K562 (cell line): ENCODE measurements around the gene SURF4. TPM values are rescaled to one million over a fixed set of nuclear protein-coding genes. Genes with fewer than 3 reads are reported as not detected.

Experiments used
- CREBBP ChIP-seq: IDR thresholded peaks from one replicate; pipeline ENCODE4 v1.6.1; 2012; ENCODE audit warnings: low read depth, mild to moderate bottlenecking, control low read depth, inconsistent platforms, low read length
- ELF1 ChIP-seq: fragments of 200-800 bp; sonication (Bioruptor generic); IDR thresholded peaks from 2 replicates; pipeline ENCODE4 v1.6.1; 2016; ENCODE audit warnings: missing genetic modification characterization, missing compliant biosample characterization
- ETV5 ChIP-seq: sonication (generic); formaldehyde crosslinking; IDR thresholded peaks from 2 replicates; pipeline ENCODE4 v1.4.0; 2020; ENCODE audit warnings: low read depth, mild to moderate bottlenecking, missing genetic modification reagents
- NR2F6 ChIP-seq: fragments of 450-650 bp; formaldehyde crosslinking; IDR thresholded peaks from 2 replicates; pipeline ENCODE4 v1.4.0; 2020; ENCODE audit warnings: mild to moderate bottlenecking
- RBM14 ChIP-seq: fragments of 200-400 bp; formaldehyde crosslinking; IDR thresholded peaks from 2 replicates; pipeline ENCODE4 v1.6.1; 2018; ENCODE audit warnings: low read depth, mild to moderate bottlenecking, low read length, moderate library complexity, borderline replicate concordance; ENCODE audit not compliant: insufficient read depth
- STAG1 ChIP-seq: sonication (generic); formaldehyde crosslinking; IDR thresholded peaks from 2 replicates; pipeline ENCODE4 v1.5.0; 2020; ENCODE audit warnings: missing genetic modification reagents, borderline replicate concordance
- SUPT5H ChIP-seq: fragments of 450-650 bp; IDR thresholded peaks from 2 replicates; pipeline ENCODE4 v1.6.1; 2016
- ZBTB17 ChIP-seq: fragments of 450-650 bp; formaldehyde crosslinking; IDR thresholded peaks from 2 replicates; pipeline ENCODE4 v1.4.0; 2020; ENCODE audit warnings: mild to moderate bottlenecking
- ZNF134 ChIP-seq: fragments of 250-450 bp; sonication (Bioruptor Pico); conservative IDR thresholded peaks from 2 replicates; pipeline ENCODE4 v1.4.0; 2020
- ZNF224 ChIP-seq: sonication (generic); formaldehyde crosslinking; IDR thresholded peaks from 2 replicates; pipeline ENCODE4 v1.8.0; 2022; ENCODE audit warnings: mild to moderate bottlenecking, missing genetic modification reagents
- polyA plus RNA-seq, 8 experiments: library from polyadenylated mRNA; depleted of rRNA in 4 of 8; stranded (reverse) in 5 of 8; unstranded in 3 of 8; fragments of >200 nt; fragmentation: Nextera tagmentation in 2 of 8; fragmentation: Illumina TruSeq in 1 of 8; extraction: Ambion mirVana in 2 of 8; extraction: Trizol in 1 of 8; gene quantifications; 2 replicates each; pipeline versions ENCODE4 v1.2.1 to v1.2.3, GENCODE V29; 2011 to 2014; ENCODE audit warnings: inconsistent platforms in 1 of 8, missing spikeins in 1 of 8
- total RNA-seq, 7 experiments: library from RNA; depleted of rRNA in 6 of 7; stranded (reverse); fragments of >200 nt in 6 of 7; fragmentation: Illumina TruSeq in 2 of 7; extraction: Trizol in 2 of 7; gene quantifications; 2 replicates each; pipeline versions ENCODE4 v1.2.1 to v1.2.3, GENCODE V29; 2011 to 2021; ENCODE audit warnings: low replicate concordance in 1 of 7
- TF ChIP-seq, protein P1 (sequence below): conservative IDR thresholded peaks from 2 replicates; pipeline ENCODE4 v1.6.1; 2011; ENCODE audit warnings: low read depth, mild to moderate bottlenecking, low read length; ENCODE audit not compliant: control insufficient read depth
- TF ChIP-seq, protein P2 (sequence below): fragments of 250-450 bp; sonication (Bioruptor Pico); IDR thresholded peaks from 2 replicates; pipeline ENCODE4 v1.5.0; 2020; ENCODE audit warnings: mild to moderate bottlenecking, borderline replicate concordance
- TF ChIP-seq, protein P3 (sequence below): fragments of 250-450 bp; sonication (Bioruptor Pico); IDR thresholded peaks from 2 replicates; pipeline ENCODE4 v1.4.0; 2020
- TF ChIP-seq, protein P4 (sequence below): sonication (generic); formaldehyde crosslinking; IDR thresholded peaks from 2 replicates; pipeline ENCODE4 v1.8.1; 2023; ENCODE audit warnings: mild to moderate bottlenecking, missing genetic modification reagents
- TF ChIP-seq, protein P5 (sequence below): sonication (generic); formaldehyde crosslinking; IDR thresholded peaks from 2 replicates; pipeline ENCODE4 v1.8.1; 2022; ENCODE audit warnings: missing genetic modification reagents

Gene SURF4
- total and polyA plus RNA-seq, 9 of the 15 experiments (the other 6 are each of a cell fraction or from before 2014, with no cell fraction given), result 8.4 to 176 (median 130) TPM

DNA sequence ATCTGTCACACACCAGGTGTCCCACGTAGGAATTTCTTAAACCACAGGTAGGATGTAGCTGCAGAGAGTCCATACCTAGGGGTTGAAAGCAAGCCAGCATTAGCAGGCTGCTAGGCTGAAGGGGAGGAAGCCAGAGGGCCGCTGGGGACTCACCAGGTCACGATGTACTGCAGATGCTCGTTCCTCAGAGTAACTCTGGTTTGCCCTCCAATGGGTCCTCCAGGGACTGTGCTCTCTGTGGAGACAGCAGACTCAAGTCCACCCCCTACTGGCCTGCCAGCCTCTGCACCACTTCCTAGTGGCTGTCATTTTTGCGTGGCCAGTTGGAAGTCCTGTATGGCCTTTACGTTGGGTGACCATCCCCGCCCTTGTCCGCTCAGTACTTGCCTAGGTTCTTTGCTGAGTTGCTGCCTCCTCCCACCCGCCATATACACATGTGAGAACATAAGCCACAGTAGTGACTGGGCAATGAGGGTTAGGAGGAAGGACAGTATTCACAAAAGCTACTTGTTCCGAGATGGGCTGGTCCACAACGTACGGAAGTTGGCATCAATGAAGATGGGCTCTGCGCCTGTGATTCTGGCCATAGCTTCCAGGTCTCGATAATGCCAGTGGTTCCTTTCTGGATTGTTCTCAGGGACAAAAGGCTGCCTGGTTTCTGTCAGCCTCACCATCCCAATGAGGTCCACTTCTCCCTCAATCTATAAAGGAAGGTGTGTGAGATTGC lies 23.8 kb downstream of the SURF4 start (continued):
- TF ChIP-seq, protein P1, sequence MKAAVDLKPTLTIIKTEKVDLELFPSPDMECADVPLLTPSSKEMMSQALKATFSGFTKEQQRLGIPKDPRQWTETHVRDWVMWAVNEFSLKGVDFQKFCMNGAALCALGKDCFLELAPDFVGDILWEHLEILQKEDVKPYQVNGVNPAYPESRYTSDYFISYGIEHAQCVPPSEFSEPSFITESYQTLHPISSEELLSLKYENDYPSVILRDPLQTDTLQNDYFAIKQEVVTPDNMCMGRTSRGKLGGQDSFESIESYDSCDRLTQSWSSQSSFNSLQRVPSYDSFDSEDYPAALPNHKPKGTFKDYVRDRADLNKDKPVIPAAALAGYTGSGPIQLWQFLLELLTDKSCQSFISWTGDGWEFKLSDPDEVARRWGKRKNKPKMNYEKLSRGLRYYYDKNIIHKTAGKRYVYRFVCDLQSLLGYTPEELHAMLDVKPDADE, result 0 out of 2 replicates have a peak, but pooled peaks have one; percentile 11
- TF ChIP-seq SUPT5H (peak; percentile 86), RBM14 (no peak), ZNF224 (CRISPR knock-in tag) (no peak), ZNF134 (CRISPR knock-in tag) (no peak), ETV5 (CRISPR knock-in tag) (no peak), ZBTB17 (CRISPR knock-in tag) (peak; percentile 58), STAG1 (CRISPR knock-in tag) (peak; percentile 75; the same call in 1 of the 2 replicates), NR2F6 (CRISPR knock-in tag) (no peak), CREBBP (no peak), ELF1 (tag) (peak; percentile 29; the same call in 1 of the 2 replicates)
- TF ChIP-seq, protein P2, sequence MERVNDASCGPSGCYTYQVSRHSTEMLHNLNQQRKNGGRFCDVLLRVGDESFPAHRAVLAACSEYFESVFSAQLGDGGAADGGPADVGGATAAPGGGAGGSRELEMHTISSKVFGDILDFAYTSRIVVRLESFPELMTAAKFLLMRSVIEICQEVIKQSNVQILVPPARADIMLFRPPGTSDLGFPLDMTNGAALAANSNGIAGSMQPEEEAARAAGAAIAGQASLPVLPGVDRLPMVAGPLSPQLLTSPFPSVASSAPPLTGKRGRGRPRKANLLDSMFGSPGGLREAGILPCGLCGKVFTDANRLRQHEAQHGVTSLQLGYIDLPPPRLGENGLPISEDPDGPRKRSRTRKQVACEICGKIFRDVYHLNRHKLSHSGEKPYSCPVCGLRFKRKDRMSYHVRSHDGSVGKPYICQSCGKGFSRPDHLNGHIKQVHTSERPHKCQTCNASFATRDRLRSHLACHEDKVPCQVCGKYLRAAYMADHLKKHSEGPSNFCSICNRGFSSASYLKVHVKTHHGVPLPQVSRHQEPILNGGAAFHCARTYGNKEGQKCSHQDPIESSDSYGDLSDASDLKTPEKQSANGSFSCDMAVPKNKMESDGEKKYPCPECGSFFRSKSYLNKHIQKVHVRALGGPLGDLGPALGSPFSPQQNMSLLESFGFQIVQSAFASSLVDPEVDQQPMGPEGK (CRISPR knock-in tag), result no peak
- TF ChIP-seq, protein P3, sequence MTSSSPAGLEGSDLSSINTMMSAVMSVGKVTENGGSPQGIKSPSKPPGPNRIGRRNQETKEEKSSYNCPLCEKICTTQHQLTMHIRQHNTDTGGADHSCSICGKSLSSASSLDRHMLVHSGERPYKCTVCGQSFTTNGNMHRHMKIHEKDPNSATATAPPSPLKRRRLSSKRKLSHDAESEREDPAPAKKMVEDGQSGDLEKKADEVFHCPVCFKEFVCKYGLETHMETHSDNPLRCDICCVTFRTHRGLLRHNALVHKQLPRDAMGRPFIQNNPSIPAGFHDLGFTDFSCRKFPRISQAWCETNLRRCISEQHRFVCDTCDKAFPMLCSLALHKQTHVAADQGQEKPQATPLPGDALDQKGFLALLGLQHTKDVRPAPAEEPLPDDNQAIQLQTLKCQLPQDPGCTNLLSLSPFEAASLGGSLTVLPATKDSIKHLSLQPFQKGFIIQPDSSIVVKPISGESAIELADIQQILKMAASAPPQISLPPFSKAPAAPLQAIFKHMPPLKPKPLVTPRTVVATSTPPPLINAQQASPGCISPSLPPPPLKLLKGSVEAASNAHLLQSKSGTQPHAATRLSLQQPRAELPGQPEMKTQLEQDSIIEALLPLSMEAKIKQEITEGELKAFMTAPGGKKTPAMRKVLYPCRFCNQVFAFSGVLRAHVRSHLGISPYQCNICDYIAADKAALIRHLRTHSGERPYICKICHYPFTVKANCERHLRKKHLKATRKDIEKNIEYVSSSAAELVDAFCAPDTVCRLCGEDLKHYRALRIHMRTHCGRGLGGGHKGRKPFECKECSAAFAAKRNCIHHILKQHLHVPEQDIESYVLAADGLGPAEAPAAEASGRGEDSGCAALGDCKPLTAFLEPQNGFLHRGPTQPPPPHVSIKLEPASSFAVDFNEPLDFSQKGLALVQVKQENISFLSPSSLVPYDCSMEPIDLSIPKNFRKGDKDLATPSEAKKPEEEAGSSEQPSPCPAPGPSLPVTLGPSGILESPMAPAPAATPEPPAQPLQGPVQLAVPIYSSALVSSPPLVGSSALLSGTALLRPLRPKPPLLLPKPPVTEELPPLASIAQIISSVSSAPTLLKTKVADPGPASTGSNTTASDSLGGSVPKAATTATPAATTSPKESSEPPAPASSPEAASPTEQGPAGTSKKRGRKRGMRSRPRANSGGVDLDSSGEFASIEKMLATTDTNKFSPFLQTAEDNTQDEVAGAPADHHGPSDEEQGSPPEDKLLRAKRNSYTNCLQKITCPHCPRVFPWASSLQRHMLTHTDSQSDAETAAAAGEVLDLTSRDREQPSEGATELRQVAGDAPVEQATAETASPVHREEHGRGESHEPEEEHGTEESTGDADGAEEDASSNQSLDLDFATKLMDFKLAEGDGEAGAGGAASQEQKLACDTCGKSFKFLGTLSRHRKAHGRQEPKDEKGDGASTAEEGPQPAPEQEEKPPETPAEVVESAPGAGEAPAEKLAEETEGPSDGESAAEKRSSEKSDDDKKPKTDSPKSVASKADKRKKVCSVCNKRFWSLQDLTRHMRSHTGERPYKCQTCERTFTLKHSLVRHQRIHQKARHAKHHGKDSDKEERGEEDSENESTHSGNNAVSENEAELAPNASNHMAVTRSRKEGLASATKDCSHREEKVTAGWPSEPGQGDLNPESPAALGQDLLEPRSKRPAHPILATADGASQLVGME, result no peak
- TF ChIP-seq, protein P4, sequence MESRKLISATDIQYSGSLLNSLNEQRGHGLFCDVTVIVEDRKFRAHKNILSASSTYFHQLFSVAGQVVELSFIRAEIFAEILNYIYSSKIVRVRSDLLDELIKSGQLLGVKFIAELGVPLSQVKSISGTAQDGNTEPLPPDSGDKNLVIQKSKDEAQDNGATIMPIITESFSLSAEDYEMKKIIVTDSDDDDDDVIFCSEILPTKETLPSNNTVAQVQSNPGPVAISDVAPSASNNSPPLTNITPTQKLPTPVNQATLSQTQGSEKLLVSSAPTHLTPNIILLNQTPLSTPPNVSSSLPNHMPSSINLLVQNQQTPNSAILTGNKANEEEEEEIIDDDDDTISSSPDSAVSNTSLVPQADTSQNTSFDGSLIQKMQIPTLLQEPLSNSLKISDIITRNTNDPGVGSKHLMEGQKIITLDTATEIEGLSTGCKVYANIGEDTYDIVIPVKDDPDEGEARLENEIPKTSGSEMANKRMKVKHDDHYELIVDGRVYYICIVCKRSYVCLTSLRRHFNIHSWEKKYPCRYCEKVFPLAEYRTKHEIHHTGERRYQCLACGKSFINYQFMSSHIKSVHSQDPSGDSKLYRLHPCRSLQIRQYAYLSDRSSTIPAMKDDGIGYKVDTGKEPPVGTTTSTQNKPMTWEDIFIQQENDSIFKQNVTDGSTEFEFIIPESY (CRISPR knock-in tag), result peak; percentile 96
- TF ChIP-seq, protein P5, sequence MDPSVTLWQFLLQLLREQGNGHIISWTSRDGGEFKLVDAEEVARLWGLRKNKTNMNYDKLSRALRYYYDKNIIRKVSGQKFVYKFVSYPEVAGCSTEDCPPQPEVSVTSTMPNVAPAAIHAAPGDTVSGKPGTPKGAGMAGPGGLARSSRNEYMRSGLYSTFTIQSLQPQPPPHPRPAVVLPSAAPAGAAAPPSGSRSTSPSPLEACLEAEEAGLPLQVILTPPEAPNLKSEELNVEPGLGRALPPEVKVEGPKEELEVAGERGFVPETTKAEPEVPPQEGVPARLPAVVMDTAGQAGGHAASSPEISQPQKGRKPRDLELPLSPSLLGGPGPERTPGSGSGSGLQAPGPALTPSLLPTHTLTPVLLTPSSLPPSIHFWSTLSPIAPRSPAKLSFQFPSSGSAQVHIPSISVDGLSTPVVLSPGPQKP (CRISPR knock-in tag), result no peak
